WERI-Rb-1 (cell line): Measurements from ENCODE around the gene AMZ1.
"Not testable (repeated sequence)": the region's sequence is repeated elsewhere in the genome, so short reads cannot be mapped to it uniquely, and the experiment has no call there.

Source experiments
- DNase-seq: peaks from one replicate; pipeline ENCODE4 v3.0.0-alpha.2; 2020
- H3K27ac ChIP-seq: fragments of 250-450 bp; sonication (Bioruptor Pico); 2 replicates; pipeline ENCODE4 v1.5.1; 2020; ENCODE audit warnings: mild to moderate bottlenecking, moderate library complexity
- H3K27me3 ChIP-seq: fragments of 250-450 bp; sonication (Bioruptor Pico); 2 replicates; pipeline ENCODE4 v1.5.1; 2021; ENCODE audit warnings: mild to moderate bottlenecking, low read depth, moderate library complexity; ENCODE audit not compliant: insufficient read depth, severe bottlenecking
- H3K36me3 ChIP-seq: fragments of 250-450 bp; sonication (Bioruptor Pico); 2 replicates; pipeline ENCODE4 v1.5.1; 2020; ENCODE audit warnings: mild to moderate bottlenecking, moderate library complexity
- H3K4me3 ChIP-seq: 2 replicates; pipeline ENCODE4 v1.5.1; 2011; ENCODE audit warnings: low read depth, mild to moderate bottlenecking, control low read depth, low read length
- H3K9me3 ChIP-seq: fragments of 250-450 bp; sonication (Bioruptor Pico); 2 replicates; pipeline ENCODE4 v1.5.1; 2021; ENCODE audit warnings: mild to moderate bottlenecking, moderate library complexity; ENCODE audit not compliant: severe bottlenecking
- CTCF ChIP-seq: IDR thresholded peaks from 2 replicates; pipeline ENCODE4 v1.5.1; 2011; ENCODE audit warnings: low read depth, mild to moderate bottlenecking, control low read depth, inconsistent platforms, low read length

Gene AMZ1

GRCh38 chr7:2687338-2687869 lies 598 bp upstream of the AMZ1 start:
- TF ChIP-seq CTCF = no peak
- DNase-seq = no peak
- H3K4me3 ChIP-seq = no peak overlapping the region

GRCh38 chr7:2688409-2689342 lies 674 bp downstream of the AMZ1 start:
- Histone ChIP-seq H3K27me3 (peaks cover 16% of the 10 kb centered on the region), H3K4me3 (no peak overlapping the region), H3K27ac (no peak overlapping the region), H3K36me3 (no peaks in the 10 kb centered on the region), H3K9me3 (no peaks in the 10 kb centered on the region)
- DNase-seq = no peak
- TF ChIP-seq CTCF = no peak

More at GRCh38 chr7:2687338-2687869, 598 bp upstream of the AMZ1 start:
- Histone ChIP-seq H3K27me3 (peaks cover 16% of the 10 kb centered on the region), H3K36me3 (no peaks in the 10 kb centered on the region), H3K27ac (no peak overlapping the region), H3K9me3 (no peaks in the 10 kb centered on the region)

- Histone ChIP-seq H3K36me3 (no peaks in the 10 kb centered on the region), H3K4me3 (no peak overlapping the region), H3K27ac (no peak overlapping the region), H3K27me3 (peaks cover 16% of the 10 kb centered on the region), H3K9me3 (no peaks in the 10 kb centered on the region)
- no peak for TF ChIP-seq CTCF
- no peak for DNase-seq
Observed at GRCh38 chr7:2689343-2689847, 1.4 kb downstream of the AMZ1 start.

GRCh38 chr7:2689951-2690705 lies 2.1 kb downstream of the AMZ1 start:
- Histone ChIP-seq H3K36me3 (no peaks in the 10 kb centered on the region), H3K4me3 (no peak overlapping the region), H3K27ac (no peak overlapping the region), H3K27me3 (peaks cover 16% of the 10 kb centered on the region), H3K9me3 (no peaks in the 10 kb centered on the region)
- no peak for TF ChIP-seq CTCF
- no peak for DNase-seq

- Histone ChIP-seq H3K27me3 (peaks cover 16% of the 10 kb centered on the region), H3K9me3 (no peaks in the 10 kb centered on the region), H3K36me3 (no peaks in the 10 kb centered on the region), H3K27ac (no peak overlapping the region), H3K4me3 (no peak overlapping the region)
- no peak for TF ChIP-seq CTCF
- no peak for DNase-seq
Observed at GRCh38 chr7:2691011-2691707, 3.2 kb downstream of the AMZ1 start.

GRCh38 chr7:2691932-2692439 lies 4.0 kb downstream of the AMZ1 start:
- not testable (repeated sequence) for H3K9me3 ChIP-seq, DNase-seq, H3K4me3 ChIP-seq, H3K36me3 ChIP-seq, H3K27ac ChIP-seq
- H3K27me3 ChIP-seq = peaks cover 16% of the 10 kb centered on the region
